ENCODE data around the gene COL9A1. TPM values are rescaled to one million over a fixed set of nuclear protein-coding genes. Genes with fewer than 3 reads are reported as not detected.

COL9A1 gene
- total RNA-seq, 1 donor: not detected

GRCh38 chr6:70292193-70292592 is 10.7 kb downstream of the COL9A1 start:
- H3K4me3 ChIP-seq (ENCODE audit: low read depth, low read length): no peak overlapping the region
- no peak for TF ChIP-seq CTCF (IDR thresholded peaks at IDR 0.05; ENCODE audit: insufficient read depth, low read depth, low read length)
- DNase-seq (ENCODE audit: low read depth): no peak

- TF ChIP-seq CTCF (IDR thresholded peaks at IDR 0.05; ENCODE audit: insufficient read depth, low read depth, low read length): no peak
- no peak for DNase-seq (ENCODE audit: low read depth)
Observed at GRCh38 chr6:70289299-70289698, 13.6 kb downstream of the COL9A1 start.

GRCh38 chr6:70286905-70287304 is 16.0 kb downstream of the COL9A1 start:
- H3K4me3 ChIP-seq (ENCODE audit: low read depth, low read length): no peak overlapping the region
- DNase-seq (ENCODE audit: low read depth): no peak
- TF ChIP-seq CTCF (IDR thresholded peaks at IDR 0.05; ENCODE audit: insufficient read depth, low read depth, low read length): no peak

More at GRCh38 chr6:70289299-70289698, 13.6 kb downstream of the COL9A1 start:
- no peak overlapping the region for H3K4me3 ChIP-seq (ENCODE audit: low read depth, low read length)

GRCh38 chr6:70285201-70285600 is 17.7 kb downstream of the COL9A1 start:
- no peak for TF ChIP-seq CTCF (IDR thresholded peaks at IDR 0.05; ENCODE audit: insufficient read depth, low read depth, low read length)
- no peak for DNase-seq (ENCODE audit: low read depth)
- H3K4me3 ChIP-seq (ENCODE audit: low read depth, low read length): no peak overlapping the region

- H3K4me3 ChIP-seq (ENCODE audit: low read depth, low read length): no peak overlapping the region
- TF ChIP-seq CTCF (IDR thresholded peaks at IDR 0.05; ENCODE audit: insufficient read depth, low read depth, low read length): no peak
- no peak for DNase-seq (ENCODE audit: low read depth)
Observed at GRCh38 chr6:70282919-70283461, 19.9 kb downstream of the COL9A1 start.

GRCh38 chr6:70282312-70282918 is 20.5 kb downstream of the COL9A1 start:
- H3K4me3 ChIP-seq (ENCODE audit: low read depth, low read length): no peak overlapping the region
- no peak for DNase-seq (ENCODE audit: low read depth)
- no peak for TF ChIP-seq CTCF (IDR thresholded peaks at IDR 0.05; ENCODE audit: insufficient read depth, low read depth, low read length)

GRCh38 chr6:70281923-70282311 is 21.0 kb downstream of the COL9A1 start:
- TF ChIP-seq CTCF (IDR thresholded peaks at IDR 0.05; ENCODE audit: insufficient read depth, low read depth, low read length): no peak
- no peak for DNase-seq (ENCODE audit: low read depth)
- H3K4me3 ChIP-seq (ENCODE audit: low read depth, low read length): no peak overlapping the region

Measured in fibroblast of villous mesenchyme (primary cell).